DND-41 (cell line): ENCODE measurements around the gene BCL11B.

Experiments used
- CTCF ChIP-seq: IDR thresholded peaks from 2 replicates; pipeline ENCODE4 v1.5.1; 2012; ENCODE audit warnings: borderline replicate concordance, low read length, moderate library complexity, mild to moderate bottlenecking; ENCODE audit not compliant: poor library complexity, severe bottlenecking; ENCODE audit errors: extremely low read depth
- EZH2 ChIP-seq: IDR thresholded peaks from 3 replicates; pipeline ENCODE4 v1.6.1; 2012; ENCODE audit warnings: borderline replicate concordance, low read depth, mild to moderate bottlenecking, moderate library complexity, low read length, inconsistent platforms; ENCODE audit not compliant: severe bottlenecking

- no peak for TF ChIP-seq CTCF
- TF ChIP-seq EZH2, result no peak
Observed at GRCh38 chr14:99156814-99157213, 115.2 kb downstream of the BCL11B start.
